K562 (cell line): ENCODE data around the gene CCM2. TPM values are rescaled to one million over a fixed set of nuclear protein-coding genes. Genes with fewer than 3 reads are reported as not detected.

ENCODE experiments used
- ADNP ChIP-seq: fragments of 200-800 bp; sonication (Bioruptor generic); IDR thresholded peaks from 2 replicates; pipeline ENCODE4 v1.6.1; 2016; ENCODE audit warnings: missing genetic modification characterization, missing compliant biosample characterization
- AFF1 ChIP-seq, 2 experiments: fragments of 450-650 bp; IDR thresholded peaks; 2 replicates each; pipeline ENCODE4 v1.6.1; 2018; ENCODE audit warnings: mild to moderate bottlenecking in 2 of 2, low read depth in 1 of 2; ENCODE audit not compliant: partially characterized antibody in 2 of 2
- CCAR2 ChIP-seq: fragments of 200-400 bp; formaldehyde crosslinking; IDR thresholded peaks from 2 replicates; pipeline ENCODE4 v1.6.1; 2017; ENCODE audit warnings: mild to moderate bottlenecking, low read depth, low read length
- ETV1 ChIP-seq: fragments of 450-650 bp; conservative IDR thresholded peaks from 2 replicates; pipeline ENCODE4 v1.6.1; 2016; ENCODE audit warnings: missing genetic modification characterization, control low read depth, low read depth, missing compliant biosample characterization
- MCM5 ChIP-seq: fragments of 450-650 bp; IDR thresholded peaks from 2 replicates; pipeline ENCODE4 v1.6.1; 2016; ENCODE audit warnings: low read depth
- NR2C2 ChIP-seq, 2 experiments: fragments of 200-800 bp in 1 of 2; sonication (Bioruptor generic) in 1 of 2; sonication (generic) in 1 of 2; formaldehyde crosslinking in 1 of 2; IDR thresholded peaks; 2 replicates each; pipeline versions ENCODE4 v1.6.1 to v1.8.0; 2016 to 2022; ENCODE audit warnings: mild to moderate bottlenecking in 1 of 2, missing compliant biosample characterization in 1 of 2, missing genetic modification characterization in 1 of 2, missing genetic modification reagents in 1 of 2
- PHTF2 ChIP-seq: fragments of 250-450 bp; sonication (Bioruptor Pico); IDR thresholded peaks from 2 replicates; pipeline ENCODE4 v1.5.0; 2021; ENCODE audit warnings: mild to moderate bottlenecking
- TCFL5 ChIP-seq: fragments of 250-450 bp; sonication (Bioruptor Pico); conservative IDR thresholded peaks from 2 replicates; pipeline ENCODE4 v1.6.1; 2021; ENCODE audit warnings: mild to moderate bottlenecking, moderate library complexity, matching md5 sums
- TRIM24 ChIP-seq, 2 experiments: fragments of 450-650 bp; IDR thresholded peaks; 2 replicates each; pipeline ENCODE4 v1.6.1; 2016
- ZBTB43 ChIP-seq: sonication (generic); formaldehyde crosslinking; IDR thresholded peaks from 2 replicates; pipeline ENCODE4 v1.8.0; 2023; ENCODE audit warnings: mild to moderate bottlenecking, missing genetic modification reagents
- ZNF184 ChIP-seq: sonication (generic); formaldehyde crosslinking; IDR thresholded peaks from 2 replicates; pipeline ENCODE4 v1.5.0; 2020; ENCODE audit warnings: missing genetic modification reagents
- ZNF24 ChIP-seq: fragments of 450-650 bp; IDR thresholded peaks from 2 replicates; pipeline ENCODE4 v1.6.1; 2016
- polyA plus RNA-seq, 8 experiments: library from polyadenylated mRNA; depleted of rRNA in 4 of 8; stranded (reverse) in 5 of 8; unstranded in 3 of 8; fragments of >200 nt; fragmentation: Nextera tagmentation in 2 of 8; fragmentation: Illumina TruSeq in 1 of 8; extraction: Ambion mirVana in 2 of 8; extraction: Trizol in 1 of 8; gene quantifications; 2 replicates each; pipeline versions ENCODE4 v1.2.1 to v1.2.3, GENCODE V29; 2011 to 2014; ENCODE audit warnings: inconsistent platforms in 1 of 8, missing spikeins in 1 of 8
- total RNA-seq, 7 experiments: library from RNA; depleted of rRNA in 6 of 7; stranded (reverse); fragments of >200 nt in 6 of 7; fragmentation: Illumina TruSeq in 2 of 7; extraction: Trizol in 2 of 7; gene quantifications; 2 replicates each; pipeline versions ENCODE4 v1.2.1 to v1.2.3, GENCODE V29; 2011 to 2021; ENCODE audit warnings: low replicate concordance in 1 of 7
- TF ChIP-seq, protein P1 (sequence below), 2 experiments: fragments of 150-350 bp in 1 of 2; IDR thresholded peaks; 2 replicates each; pipeline ENCODE4 v1.6.1; 2012 to 2016; ENCODE audit warnings: low read depth in 2 of 2, low read length in 2 of 2, mild to moderate bottlenecking in 1 of 2, moderate library complexity in 1 of 2
- TF ChIP-seq, protein P2 (sequence below): fragments of 450-650 bp; formaldehyde crosslinking; IDR thresholded peaks from 2 replicates; pipeline ENCODE4 v1.4.0; 2022; ENCODE audit warnings: missing genetic modification characterization

CCM2 gene
- total and polyA plus RNA-seq, 9 of the 15 experiments (the other 6 are each of a cell fraction or from before 2014, with no cell fraction given) = 0.41 to 38.6 (median 25.9) TPM

- TF ChIP-seq ZNF24 (peak; percentile 10; the same call in 1 of the 2 replicates), TCFL5 (CRISPR knock-in tag) (no peak), TRIM24 (IDR thresholded peaks at IDR 0.05) (0 out of 4 replicates have a peak, but pooled peaks of 1 of the 2 experiments have one; percentile 7), ADNP (no peak), PHTF2 (CRISPR knock-in tag) (no peak), NR2C2 (CRISPR knock-in tag; IDR thresholded peaks at IDR 0.05) (0 out of 2 replicates have a peak, but pooled peaks have one; percentile 46), NR2C2 (tag; IDR thresholded peaks at IDR 0.05) (peak; percentile 77), ZNF184 (no peak), AFF1 (IDR thresholded peaks at IDR 0.05; ENCODE audit: low read depth in 1 of 2, partially characterized antibody in 2 of 2) (peak in 1 of 2 experiments; percentile 11), ETV1 (tag) (peak; percentile 46; the same call in 1 of the 2 replicates), MCM5 (no peak), CCAR2 (no peak), ZBTB43 (peak; percentile 85; the same call in 1 of the 2 replicates)
- TF ChIP-seq, protein P1, sequence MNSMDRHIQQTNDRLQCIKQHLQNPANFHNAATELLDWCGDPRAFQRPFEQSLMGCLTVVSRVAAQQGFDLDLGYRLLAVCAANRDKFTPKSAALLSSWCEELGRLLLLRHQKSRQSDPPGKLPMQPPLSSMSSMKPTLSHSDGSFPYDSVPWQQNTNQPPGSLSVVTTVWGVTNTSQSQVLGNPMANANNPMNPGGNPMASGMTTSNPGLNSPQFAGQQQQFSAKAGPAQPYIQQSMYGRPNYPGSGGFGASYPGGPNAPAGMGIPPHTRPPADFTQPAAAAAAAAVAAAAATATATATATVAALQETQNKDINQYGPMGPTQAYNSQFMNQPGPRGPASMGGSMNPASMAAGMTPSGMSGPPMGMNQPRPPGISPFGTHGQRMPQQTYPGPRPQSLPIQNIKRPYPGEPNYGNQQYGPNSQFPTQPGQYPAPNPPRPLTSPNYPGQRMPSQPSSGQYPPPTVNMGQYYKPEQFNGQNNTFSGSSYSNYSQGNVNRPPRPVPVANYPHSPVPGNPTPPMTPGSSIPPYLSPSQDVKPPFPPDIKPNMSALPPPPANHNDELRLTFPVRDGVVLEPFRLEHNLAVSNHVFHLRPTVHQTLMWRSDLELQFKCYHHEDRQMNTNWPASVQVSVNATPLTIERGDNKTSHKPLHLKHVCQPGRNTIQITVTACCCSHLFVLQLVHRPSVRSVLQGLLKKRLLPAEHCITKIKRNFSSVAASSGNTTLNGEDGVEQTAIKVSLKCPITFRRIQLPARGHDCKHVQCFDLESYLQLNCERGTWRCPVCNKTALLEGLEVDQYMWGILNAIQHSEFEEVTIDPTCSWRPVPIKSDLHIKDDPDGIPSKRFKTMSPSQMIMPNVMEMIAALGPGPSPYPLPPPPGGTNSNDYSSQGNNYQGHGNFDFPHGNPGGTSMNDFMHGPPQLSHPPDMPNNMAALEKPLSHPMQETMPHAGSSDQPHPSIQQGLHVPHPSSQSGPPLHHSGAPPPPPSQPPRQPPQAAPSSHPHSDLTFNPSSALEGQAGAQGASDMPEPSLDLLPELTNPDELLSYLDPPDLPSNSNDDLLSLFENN (IDR thresholded peaks at IDR 0.05; ENCODE audit: low read depth in 2 of 2, low read length in 2 of 2) = 0 out of 4 replicates have a peak, but pooled peaks of 1 of the 2 experiments have one; percentile 52
- TF ChIP-seq, protein P2, sequence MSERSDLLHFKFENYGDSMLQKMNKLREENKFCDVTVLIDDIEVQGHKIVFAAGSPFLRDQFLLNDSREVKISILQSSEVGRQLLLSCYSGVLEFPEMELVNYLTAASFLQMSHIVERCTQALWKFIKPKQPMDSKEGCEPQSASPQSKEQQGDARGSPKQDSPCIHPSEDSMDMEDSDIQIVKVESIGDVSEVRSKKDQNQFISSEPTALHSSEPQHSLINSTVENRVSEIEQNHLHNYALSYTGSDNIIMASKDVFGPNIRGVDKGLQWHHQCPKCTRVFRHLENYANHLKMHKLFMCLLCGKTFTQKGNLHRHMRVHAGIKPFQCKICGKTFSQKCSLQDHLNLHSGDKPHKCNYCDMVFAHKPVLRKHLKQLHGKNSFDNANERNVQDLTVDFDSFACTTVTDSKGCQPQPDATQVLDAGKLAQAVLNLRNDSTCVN (CRISPR knock-in tag) = no peak
Measured at GRCh38 chr7:44986218-44987053, 13.6 kb upstream of the CCM2 start (continued).
